Measurements from ENCODE around the gene ZSWIM6.

- TF ChIP-seq EZH2 (IDR thresholded peaks at IDR 0.05) (no peak), POLR2AphosphoS5 (IDR thresholded peaks at IDR 0.05; ENCODE audit: borderline replicate concordance, low read depth, low read length) (no peak)
Measured at GRCh38 chr5:61399679-61400078, 67.6 kb downstream of the ZSWIM6 start.

Data from SK-N-MC (cell line).